DLD1 (cell line): ENCODE data around the gene VAV1.
"Not testable (repeated sequence)": the region's sequence is repeated elsewhere in the genome, so short reads cannot be mapped to it uniquely, and the experiment has no call there.

Experiments
- in situ Hi-C: cut with HindIII; loops from 2 replicates; pipeline ENCODE4 v1.10.0; 2017; ENCODE audit warnings: low sequenced_read_pairs

Gene VAV1

GRCh38 chr19:6736917-6737283 lies 35.6 kb upstream of the VAV1 start:
- in situ Hi-C loops, result no loop called here

GRCh38 chr19:6737284-6737872 lies 35.1 kb upstream of the VAV1 start, which contains the start of gene GPR108:
TSS of gene GPR108 (minus strand) at chr19:6737580. CDS start at chr19:6737576, 4 bp downstream.
- in situ Hi-C loops, result no loop called here

- in situ Hi-C loops, result no loop called here
These were observed 34.4 kb upstream of the VAV1 start for GRCh38 chr19:6737873-6738786.

GRCh38 chr19:6738787-6739389 lies 33.6 kb upstream of the VAV1 start:
- in situ Hi-C loops, result no loop called here

- in situ Hi-C loops, result no loop called here
These were observed 33.1 kb upstream of the VAV1 start, which contains the start of gene TRIP10 for GRCh38 chr19:6739390-6739882. TSS of gene TRIP10 (plus strand) at chr19:6739680. CDS start at chr19:6739762, 82 bp downstream.

GRCh38 chr19:6739883-6740588 lies 32.5 kb upstream of the VAV1 start:
- in situ Hi-C loops, result no loop called here

GRCh38 chr19:6740589-6741343 lies 31.7 kb upstream of the VAV1 start:
- in situ Hi-C loops, result no loop called here

GRCh38 chr19:6743066-6743465 lies 29.4 kb upstream of the VAV1 start:
- in situ Hi-C loops, result no loop called here

GRCh38 chr19:6743714-6744380 lies 28.7 kb upstream of the VAV1 start:
- in situ Hi-C loops, result no loop called here

- in situ Hi-C loops, result no loop called here
These were observed 27.9 kb upstream of the VAV1 start for GRCh38 chr19:6744381-6745301.

- in situ Hi-C loops, result no loop called here
These were observed 26.5 kb upstream of the VAV1 start for GRCh38 chr19:6745965-6746364.

GRCh38 chr19:6748543-6748942 lies 24.0 kb upstream of the VAV1 start:
- in situ Hi-C loops, result not testable (repeated sequence)

- in situ Hi-C loops, result no loop called here
These were observed 22.4 kb upstream of the VAV1 start for GRCh38 chr19:6750062-6750461.

GRCh38 chr19:6751189-6751588 lies 21.3 kb upstream of the VAV1 start:
- in situ Hi-C loops, result no loop called here

GRCh38 chr19:6752256-6753177 lies 20.0 kb upstream of the VAV1 start:
- in situ Hi-C loops, result no loop called here

- in situ Hi-C loops, result no loop called here
These were observed 19.1 kb upstream of the VAV1 start for GRCh38 chr19:6753178-6754031.

- in situ Hi-C loops, result no loop called here
These were observed 18.4 kb upstream of the VAV1 start for GRCh38 chr19:6754136-6754535.
